GM18499 (cell line): ENCODE measurements around the gene GLOD4.
A peak's percentile ranks its signal among the peaks of the same experiment; 100 is the strongest.
"Not testable (repeated sequence)": the region's sequence is repeated elsewhere in the genome, so short reads cannot be mapped to it uniquely, and the experiment has no call there.

Source experiments
- ATAC-seq: cut with Tn5 transposase; IDR thresholded peaks from one replicate; pipeline ENCODE4 v1.9.1; 2021; ENCODE audit warnings: moderate number of reproducible peaks; ENCODE audit not compliant: insufficient read depth, unreplicated experiment

Gene GLOD4

GRCh38 chr17:784143-784542 lies 2.1 kb upstream of the GLOD4 start:
- ATAC-seq = no peak

- ATAC-seq = no peak
Observed at GRCh38 chr17:778096-778495, 4.0 kb downstream of the GLOD4 start.

- ATAC-seq = no peak
Observed at GRCh38 chr17:774313-774584, 7.8 kb downstream of the GLOD4 start.

- ATAC-seq = no peak
Observed at GRCh38 chr17:773467-774312, 8.4 kb downstream of the GLOD4 start.

GRCh38 chr17:773016-773415 lies 9.1 kb downstream of the GLOD4 start:
- ATAC-seq = no peak

- no peak for ATAC-seq
Observed at GRCh38 chr17:767076-767475, 15.0 kb downstream of the GLOD4 start.

GRCh38 chr17:760371-760770 lies 21.7 kb downstream of the GLOD4 start:
- no peak for ATAC-seq

GRCh38 chr17:759964-760363 lies 22.1 kb downstream of the GLOD4 start:
- no peak for ATAC-seq

GRCh38 chr17:756010-756567 lies 26.0 kb downstream of the GLOD4 start:
- not testable (repeated sequence) for ATAC-seq

- ATAC-seq = not testable (repeated sequence)
Observed at GRCh38 chr17:755319-755961, 26.6 kb downstream of the GLOD4 start.

- ATAC-seq = no peak
Observed at GRCh38 chr17:753418-753817, 28.7 kb downstream of the GLOD4 start.

GRCh38 chr17:752620-753219 lies 29.4 kb downstream of the GLOD4 start:
- ATAC-seq = no peak

- ATAC-seq = peak; percentile 46
Observed at GRCh38 chr17:752002-752619, 30.0 kb downstream of the GLOD4 start, which contains the start of gene GEMIN4. Gene GEMIN4, minus strand, starts transcription at chr17:752264. Its CDS starts 122 bp downstream, at chr17:752142.

GRCh38 chr17:751269-752001 lies 30.6 kb downstream of the GLOD4 start:
- ATAC-seq = peak; percentile 16

GRCh38 chr17:750431-751037 lies 31.5 kb downstream of the GLOD4 start:
- no peak for ATAC-seq

GRCh38 chr17:749359-749758 lies 32.7 kb downstream of the GLOD4 start:
- not testable (repeated sequence) for ATAC-seq

- not testable (repeated sequence) for ATAC-seq
Observed at GRCh38 chr17:748604-749003, 33.5 kb downstream of the GLOD4 start.

GRCh38 chr17:746783-747629 lies 35.1 kb downstream of the GLOD4 start:
- no peak for ATAC-seq

GRCh38 chr17:746181-746580 lies 35.9 kb downstream of the GLOD4 start:
- ATAC-seq = no peak
